ENCODE measurements around the gene SLC9A9.

SLC9A9 gene

DNA sequence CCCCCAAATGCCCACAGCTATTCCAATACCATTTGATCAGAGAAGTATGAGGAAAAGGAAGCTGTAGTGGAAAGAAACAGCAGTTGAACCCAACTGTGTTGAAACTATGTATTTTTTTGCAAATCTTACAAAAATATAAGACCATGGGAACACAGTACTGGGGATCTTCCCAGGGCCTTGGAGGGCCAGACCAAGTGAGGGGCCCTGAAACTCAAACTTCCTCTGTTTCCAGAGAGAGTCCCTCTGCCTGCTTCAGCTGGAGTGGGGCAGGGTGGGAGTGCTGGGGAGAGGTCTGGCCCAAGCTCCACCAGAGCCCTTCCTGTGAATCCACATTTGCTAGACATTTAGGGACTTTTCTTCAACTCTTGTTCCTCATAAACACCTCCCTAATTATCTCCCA is 464.8 kb downstream of the SLC9A9 start:
- no peak for DNase-seq

DNA sequence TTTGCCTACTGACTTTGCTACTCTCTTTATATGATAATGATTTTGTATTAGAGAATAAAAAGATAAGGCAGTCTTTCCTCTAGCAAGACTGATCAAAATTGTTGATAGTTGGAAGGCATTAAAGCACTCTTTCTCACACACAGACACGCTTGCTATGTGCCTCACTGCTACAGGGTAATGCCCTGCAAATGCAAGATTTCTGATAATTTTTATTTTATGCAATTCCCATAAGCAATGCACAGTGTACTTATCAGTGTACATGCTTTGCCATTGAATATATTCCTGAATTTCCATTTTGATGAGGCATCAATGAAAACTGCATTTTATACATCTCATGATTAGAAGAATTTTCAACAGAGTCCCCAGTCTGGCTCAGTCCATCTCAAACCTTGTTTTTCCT is 465.5 kb downstream of the SLC9A9 start:
- no peak for DNase-seq

DNA sequence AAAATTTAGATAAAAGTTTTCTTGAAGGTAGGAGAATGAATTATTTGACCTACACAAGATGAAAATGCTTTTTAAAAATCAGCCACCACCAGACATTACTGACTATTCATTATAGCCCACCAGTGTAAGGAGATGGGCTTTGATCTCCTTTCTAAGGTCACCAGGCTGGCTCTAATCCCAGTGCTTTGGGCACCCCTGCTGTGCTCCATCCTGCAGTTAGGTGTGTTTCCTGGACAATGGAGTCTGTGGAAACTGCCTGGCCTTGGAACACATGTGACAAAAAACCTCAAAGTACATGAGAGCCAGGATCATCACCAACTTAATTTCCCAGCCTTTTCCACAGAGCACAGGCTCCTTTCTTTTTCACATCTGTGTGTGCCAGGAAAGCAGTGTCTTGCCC is 467.8 kb downstream of the SLC9A9 start:
- DNase-seq = no peak

DNA sequence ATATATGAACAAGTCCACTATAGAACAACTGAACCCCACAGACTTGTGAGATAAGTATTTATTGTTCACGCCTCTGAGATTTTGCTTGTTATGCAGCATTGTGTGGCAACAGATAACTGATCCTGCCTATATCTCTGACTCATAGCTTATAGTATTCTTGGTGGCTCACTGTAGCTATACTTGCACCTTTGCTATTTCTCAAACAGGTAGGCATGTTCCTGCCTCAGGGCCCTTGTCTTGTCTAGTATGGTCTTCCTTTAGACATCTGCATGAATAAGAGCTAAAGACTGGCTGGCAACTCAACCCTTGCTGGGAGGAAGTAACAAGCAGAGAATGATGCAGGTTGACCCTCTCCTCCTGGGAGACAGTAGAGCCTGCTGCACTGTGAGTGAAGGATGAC is 472.6 kb downstream of the SLC9A9 start:
- DNase-seq = no peak

DNA sequence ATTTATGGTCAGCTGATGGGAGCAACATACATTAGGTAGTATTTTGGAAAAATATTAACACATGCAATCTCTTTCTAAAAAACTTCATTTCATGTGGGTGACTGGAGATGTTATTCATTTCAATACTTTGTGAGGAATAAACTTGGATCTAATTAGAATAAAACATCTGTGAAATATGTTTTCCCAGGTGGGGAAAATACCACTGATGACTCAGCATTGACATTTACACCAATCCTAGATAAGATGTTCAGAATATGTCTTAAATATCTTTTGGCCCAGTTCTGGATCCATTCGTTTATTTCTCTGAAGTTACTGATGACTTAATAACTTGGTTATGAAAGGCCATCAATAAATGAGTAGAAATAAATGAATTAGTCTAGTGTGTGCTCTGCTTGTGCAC is 481.1 kb downstream of the SLC9A9 start:
- DNase-seq = no peak

DNA sequence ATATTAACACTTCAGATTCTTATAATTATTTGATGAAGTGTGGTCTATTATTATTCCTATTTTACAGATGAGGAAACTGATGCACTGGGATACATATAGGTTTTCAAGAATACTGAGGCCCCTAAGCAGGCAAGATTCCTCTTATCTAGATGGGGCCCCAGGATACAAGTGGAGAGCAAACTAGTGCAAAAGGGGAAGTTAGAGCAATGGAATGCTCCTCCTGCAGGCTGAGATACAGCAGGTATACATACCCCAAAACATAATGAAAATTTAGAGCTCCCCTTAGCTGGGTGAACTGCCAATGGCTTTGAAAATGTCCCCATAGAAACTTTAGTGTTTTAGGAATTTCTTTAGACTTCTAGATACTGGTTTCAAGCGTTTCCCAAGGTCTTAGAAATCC is 481.6 kb downstream of the SLC9A9 start:
- no peak for DNase-seq

DNA sequence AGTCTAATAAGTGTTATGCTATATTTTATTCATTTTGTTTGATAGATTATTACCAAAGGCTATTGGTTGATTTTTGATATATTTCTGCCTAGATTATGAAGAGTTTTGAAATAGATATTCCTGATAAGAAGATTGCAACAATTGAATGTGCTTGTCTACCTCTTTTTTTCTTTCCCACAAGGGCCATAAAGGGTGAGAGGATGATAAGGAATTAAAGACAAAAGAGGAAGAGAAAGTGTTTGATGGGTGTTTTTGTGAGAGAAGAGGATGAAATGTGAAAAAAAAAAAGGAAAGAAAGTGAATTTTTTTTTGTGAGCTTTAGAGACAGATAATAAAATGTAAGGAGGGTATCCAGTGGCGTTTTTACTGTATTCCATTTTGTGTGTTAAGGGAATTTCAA is 484.3 kb downstream of the SLC9A9 start:
- no peak for DNase-seq

DNA sequence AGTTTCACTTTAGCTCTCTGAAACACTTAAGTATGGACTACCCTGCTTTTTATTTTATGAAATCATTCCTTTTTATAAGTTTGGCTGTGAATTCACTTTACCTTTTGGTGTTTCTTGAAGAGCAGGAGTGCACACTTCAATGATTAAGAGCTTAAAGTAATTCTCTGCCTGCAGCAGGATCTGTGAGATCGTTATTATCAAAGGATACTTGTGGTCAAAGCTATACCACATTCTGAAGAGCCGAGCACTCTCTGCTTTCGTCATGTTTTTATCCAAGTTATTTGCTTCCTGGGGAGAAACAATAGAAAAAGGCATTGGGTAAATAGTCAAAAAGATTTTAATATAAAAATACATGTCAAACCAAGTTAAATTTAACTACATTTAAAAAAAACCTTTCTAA is 485.0 kb downstream of the SLC9A9 start:
- DNase-seq = no peak

DNA sequence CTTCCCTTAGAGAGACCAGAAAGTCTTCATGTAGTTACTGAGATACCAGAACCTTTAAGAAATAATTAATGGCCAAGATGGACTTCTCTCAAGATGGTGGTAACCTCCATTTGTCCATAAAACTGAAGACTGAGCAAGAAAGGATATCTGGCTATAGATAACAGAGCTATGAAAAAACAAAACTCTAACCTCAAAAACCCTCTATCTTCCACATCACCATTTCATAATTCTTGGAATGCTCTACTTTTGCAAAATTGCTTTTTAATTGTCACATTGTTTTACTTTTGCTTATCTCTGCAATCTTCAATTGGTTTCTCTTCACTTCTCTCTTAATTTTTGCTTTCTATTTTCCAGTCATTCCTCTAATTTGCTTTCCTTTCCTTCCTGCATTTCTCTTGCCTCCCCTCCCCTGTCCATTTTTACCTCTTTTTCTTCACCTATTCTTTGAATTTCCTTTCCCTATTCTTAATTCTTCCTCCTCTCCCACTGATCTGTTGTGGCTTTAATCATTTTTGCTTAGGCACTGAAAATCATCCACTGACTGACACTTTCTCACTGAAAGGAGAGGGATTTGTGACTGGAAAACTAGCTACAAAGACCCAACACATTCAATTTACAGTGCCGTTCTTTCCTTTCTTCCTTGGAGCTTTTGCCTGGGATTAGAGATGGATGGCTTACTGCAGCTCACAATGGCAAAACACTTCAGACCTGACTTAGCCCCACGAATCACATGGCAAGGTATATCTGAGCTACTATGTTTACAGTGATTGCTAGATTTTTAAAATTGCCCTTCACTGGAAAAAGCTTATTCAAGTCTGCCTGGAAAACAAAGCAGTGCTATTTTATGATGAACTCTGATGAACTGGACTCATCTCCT is 485.9 kb downstream of the SLC9A9 start:
- no peak for DNase-seq

DNA sequence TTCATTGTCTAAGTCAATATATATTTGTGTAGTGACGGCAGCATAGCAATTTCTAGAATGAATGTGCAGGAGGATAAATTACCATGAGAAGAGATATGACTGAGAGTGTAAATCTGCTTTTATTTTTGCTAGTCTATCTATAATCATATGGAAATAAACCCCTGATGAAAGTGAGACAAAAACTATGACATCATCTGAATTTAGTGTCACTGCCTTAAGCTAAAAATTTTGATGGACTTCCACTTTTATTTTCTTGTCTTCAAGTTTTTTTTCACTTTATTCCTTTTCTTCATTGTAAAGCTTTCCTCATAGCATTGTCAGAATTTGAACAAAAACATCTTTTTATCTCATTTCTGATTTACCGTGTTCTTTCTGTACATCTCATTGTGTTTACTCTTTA is 486.7 kb downstream of the SLC9A9 start:
- no peak for DNase-seq

DNA sequence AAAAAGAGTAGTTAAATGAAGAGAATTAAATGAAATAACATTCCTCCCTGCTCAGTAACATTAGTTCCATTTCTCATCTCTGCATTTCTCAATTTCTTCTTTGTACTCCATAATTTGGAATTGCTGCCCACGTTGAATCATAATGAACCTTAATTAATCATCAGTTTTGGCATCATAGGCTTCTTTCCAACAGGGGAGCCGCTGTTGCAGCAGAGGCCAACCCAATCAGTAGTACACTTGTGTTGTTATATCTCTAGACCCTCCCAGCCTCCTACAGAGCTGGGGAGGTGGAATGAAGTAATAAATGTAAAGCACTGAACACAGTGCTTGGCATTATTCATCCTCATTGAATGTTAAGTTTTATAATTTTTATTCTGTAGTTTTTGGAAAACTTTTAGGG is 488.0 kb downstream of the SLC9A9 start:
- DNase-seq = no peak

DNA sequence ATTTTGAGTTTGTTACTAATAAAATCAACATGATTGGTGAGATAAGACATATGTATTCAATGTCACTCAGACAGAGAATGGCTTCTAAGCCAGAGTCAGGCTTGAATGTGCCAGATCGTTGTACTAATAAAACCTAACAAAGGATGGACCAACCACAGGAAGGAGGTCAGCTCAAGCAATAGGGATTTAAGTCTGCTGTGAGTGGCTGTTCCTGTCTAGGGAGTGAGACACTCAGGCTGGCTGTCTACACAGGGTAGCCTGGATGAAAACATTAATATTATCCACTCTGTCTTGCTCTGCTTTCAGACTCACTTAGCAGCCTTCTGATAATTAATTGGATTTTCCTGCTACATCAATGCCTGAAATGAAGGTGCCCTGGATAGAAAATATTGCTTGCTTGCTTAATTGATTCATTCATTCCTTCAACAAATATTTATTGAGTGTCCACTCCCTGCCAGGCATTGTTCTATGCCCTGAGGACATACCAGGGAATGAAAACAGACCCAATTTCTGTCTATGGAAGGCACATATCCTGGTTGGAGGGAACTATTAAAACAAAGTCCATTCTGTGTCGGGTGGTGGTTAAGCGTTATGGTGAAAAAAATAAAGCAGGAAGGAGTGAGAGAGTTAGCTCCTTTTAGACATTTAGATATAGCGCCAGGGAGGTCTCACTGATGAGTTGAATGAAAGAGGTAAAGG is 489.3 kb downstream of the SLC9A9 start:
- DNase-seq = no peak

DNA sequence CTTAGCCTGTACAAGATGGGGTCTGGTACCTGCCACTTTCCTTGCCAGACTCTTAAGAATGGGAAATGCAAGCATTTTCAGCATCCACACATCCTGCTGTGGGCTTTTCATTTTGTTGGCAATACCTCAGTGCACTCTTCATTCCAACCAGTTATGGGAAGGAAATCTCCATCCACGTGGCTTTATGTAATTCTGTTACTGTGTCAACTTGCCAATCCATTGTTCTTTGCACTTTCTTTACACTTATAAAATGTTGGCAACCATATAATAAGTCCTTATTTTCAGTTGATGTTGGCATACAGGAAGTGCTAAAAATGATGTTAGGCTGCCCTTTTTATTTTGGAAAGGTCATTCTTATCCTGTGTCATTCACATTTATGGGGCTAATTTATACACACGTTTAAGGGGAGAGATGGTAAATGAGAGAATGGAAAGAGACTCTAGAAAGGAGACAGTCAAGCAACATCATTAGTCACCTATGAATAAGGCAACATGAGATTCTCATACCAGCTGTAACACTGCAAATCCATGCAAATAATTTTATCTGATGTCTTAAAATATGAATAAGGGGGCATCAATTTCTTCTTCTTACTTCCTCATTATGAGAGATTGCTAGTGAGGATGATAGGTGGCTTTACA is 490.0 kb downstream of the SLC9A9 start:
- DNase-seq = no peak

DNA sequence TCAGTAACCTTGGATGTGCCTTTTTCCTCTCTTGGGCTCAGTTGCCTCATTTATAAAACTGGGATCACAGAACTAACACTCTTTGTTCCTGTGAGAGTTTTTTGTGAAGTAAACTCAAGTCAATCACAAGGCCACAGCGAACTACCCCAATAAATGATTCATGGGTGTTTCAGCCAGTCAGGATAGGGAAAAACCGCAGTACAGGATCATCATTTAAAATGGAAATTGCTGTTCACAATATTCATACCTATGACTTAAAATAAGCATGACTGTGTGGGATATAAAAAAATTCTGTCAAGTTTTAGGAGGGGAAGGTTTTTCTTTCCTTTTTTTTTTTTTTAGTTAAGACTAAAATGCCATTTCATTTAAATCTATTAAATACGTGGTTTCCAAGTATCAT is 490.6 kb downstream of the SLC9A9 start:
- no peak for DNase-seq

DNA sequence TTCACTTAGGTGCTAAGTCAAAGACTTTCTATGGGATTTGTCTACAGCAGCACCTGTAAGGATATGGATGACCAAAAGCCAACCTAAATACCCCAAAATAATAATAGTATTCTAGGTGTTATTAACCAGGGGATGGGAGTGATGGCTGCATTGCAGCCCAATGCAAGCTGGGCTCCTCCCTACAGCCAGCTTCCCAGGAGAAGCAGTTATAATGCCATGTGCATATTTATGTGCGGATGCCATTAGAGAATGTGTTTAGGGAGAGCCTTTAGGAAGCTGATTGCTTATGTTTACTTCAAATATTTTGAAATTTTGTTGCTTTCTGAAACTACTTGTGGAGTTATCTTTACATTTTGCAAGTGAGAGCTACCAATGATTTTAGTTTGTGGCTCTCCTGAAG is 491.4 kb downstream of the SLC9A9 start:
- DNase-seq = no peak

DNA sequence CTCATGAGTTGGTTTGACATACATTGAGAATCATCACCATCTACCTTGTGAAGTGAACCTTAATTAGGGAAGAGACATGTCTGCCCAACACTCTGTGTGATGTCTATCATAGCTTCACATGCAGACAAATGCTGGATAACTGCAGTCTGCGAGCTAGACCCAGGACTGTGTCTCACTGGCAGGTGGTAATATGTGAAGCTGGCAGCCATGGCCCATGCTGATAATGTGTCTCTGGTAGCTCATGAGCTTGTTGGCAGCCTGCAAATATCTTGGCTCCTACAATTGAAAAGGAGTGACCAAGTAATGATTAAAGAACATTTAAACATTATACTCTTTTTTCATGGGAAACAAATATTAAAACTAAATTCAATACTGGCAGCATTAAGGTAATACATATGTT is 493.9 kb downstream of the SLC9A9 start:
- DNase-seq = no peak

DNA sequence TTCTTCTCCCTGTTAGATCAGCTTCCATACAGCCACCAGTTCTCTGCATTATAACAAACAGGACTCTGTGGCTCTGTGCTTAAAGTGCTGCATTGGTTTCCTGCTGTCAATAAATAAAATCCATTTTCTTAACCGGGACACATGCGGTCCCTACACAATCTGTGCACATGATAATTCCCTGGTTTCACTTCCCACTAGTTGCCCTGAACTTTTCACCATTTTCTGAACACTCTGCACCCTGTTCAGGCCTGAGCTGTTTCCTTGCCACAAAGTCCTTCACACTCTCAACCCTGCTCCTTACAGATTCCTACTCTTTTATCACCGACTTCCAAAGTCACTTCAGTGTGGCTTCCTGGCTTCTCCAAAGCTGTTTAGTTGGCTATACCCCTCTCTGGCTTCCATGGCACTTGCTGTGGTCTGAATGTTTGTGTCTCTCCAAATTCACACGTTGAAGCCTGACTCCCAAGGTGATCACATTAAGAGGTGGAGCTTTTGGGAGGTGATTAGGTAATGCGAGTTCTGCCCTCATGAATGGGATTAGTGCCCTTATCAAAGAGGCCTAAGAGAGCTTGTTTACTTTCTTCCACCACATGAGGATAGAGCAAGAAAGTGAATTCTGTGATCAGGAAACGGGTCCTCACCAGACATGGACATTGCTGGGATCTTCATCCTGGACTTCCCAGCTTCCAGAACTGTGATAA is 495.3 kb downstream of the SLC9A9 start:
- DNase-seq = no peak

DNA sequence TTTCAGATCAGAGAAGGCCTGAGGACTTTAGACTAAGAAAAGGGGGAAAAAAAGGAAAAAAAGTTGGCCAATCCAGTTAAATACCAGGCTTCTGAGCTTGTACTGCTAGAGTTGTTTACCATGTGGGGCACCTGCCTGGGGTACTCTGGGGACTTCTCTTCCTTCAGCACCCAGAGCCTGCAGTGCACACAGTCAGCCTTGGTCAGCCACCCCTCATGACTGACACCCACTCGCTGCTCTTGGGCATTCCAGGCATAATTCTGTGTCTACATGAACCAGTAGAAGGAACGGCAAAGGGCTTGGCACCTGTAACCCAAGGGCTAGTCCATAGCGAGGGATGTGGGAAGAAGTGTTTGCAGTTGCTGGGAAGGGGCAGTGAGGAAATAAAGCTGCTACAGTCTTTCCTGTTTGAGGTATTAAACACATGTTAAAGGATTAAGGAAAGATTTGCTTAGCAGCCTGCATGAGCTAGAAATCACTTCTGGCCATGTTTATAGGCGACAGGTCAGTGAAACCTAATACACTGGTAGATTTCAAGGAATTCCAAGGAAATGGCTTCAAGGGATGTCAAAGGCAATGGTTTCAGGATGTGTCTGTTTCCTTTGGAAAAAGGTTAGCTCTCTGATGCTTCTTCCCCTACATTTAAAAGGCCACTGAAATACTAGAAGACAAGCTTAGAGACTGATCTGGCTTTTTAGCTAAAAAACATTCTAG is 496.2 kb downstream of the SLC9A9 start:
- DNase-seq = no peak

DNA sequence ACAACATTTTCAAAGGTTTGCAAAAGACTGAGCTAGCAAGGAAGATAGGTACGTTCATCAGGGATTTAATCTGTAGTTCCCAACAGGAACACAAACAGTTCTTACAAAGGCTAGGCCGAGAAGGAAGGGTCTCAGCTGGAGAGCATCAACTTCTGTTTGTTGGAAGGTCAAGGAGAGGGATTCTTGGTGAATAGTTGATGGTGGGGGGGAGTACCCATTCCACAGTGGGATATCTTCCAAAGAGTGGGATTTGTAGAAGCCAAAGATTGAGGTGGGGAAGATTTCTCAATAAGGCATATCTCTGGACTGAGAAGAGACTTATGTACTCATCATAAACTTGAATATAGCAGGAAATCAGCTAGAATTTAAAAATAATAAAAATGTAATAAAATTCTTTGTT is 496.9 kb downstream of the SLC9A9 start:
- DNase-seq = no peak

DNA sequence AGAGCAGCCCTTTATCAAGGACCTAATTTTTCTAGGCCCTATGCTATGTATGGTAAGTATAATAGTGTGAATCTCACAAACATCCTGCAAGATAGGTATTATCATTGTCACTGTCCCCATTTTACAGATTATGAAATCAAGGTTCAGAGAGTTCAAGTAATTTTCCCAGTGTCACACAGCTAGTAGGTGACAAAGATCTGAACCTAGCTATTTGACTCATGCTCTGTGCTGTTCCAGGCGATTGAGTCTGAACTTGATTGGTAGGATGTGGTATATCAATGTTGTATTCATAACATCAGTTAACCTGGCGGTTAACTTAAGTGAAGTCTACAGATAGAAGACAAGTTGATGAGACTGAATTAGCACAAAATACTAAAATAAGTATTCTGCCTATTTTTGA is 498.8 kb downstream of the SLC9A9 start:
- DNase-seq = no peak

DNA sequence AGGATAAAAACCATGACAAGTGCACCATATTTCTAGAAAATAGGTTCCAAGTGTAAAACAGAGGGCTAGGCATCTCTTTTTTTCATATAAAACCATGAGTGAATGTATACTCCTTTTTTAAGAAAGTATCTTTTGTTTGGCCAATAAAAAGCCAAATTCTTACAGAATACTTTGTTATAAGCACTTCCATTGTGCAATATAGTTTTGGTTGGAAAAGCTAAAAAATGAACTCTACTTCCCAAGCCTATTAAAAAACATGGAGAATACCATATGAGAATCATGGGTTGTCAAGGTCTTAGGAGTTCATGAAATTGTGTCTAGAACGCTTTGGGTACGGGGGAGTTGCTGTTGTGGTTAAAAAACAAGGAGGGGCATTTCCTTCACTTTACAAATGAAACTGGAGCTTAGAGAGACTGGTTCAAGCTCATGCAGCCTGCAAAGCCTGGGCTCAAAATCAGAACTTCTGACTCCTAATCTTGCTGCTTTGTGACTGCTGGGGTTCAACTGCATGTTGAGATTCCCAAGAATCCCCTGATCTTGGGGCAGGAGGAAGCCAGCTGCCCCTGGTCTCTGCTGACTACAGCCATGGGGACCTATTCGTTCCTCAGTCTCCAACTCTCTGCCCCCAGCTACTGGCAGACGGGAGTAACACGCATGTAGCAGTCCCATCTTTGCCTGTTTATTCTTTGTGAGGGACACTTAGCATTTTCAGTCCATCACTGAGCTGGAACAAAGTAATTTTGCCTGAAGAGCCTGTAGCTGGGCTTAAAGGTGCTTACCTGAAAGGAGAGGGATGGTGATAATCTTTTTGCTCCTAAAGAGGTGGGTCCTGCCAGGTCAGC is 499.6 kb downstream of the SLC9A9 start:
- no peak for DNase-seq
